Glutamatergic neuron (in vitro differentiated cells): Measurements from ENCODE around the gene MARCKSL1. TPM values are rescaled to one million over a fixed set of nuclear protein-coding genes. Genes with fewer than 3 reads are reported as not detected.
"Not testable (repeated sequence)": the region's sequence is repeated elsewhere in the genome, so short reads cannot be mapped to it uniquely, and the experiment has no call there.

Source experiments
- DNase-seq: peaks from one replicate; pipeline ENCODE4 v3.0.0; 2022
- H3K27ac Mint-ChIP-seq: one replicate; pipeline ENCODE4 v1.8.0; 2020; ENCODE audit warnings: mild to moderate bottlenecking, mixed read lengths, inconsistent platforms; ENCODE audit not compliant: unreplicated experiment
- H3K27me3 Mint-ChIP-seq: one replicate; pipeline ENCODE4 v1.8.0; 2020; ENCODE audit warnings: mild to moderate bottlenecking, moderate library complexity, mixed read lengths, inconsistent platforms; ENCODE audit not compliant: unreplicated experiment
- H3K36me3 Mint-ChIP-seq: one replicate; pipeline ENCODE4 v1.8.0; 2020; ENCODE audit warnings: mild to moderate bottlenecking, mixed read lengths, inconsistent platforms; ENCODE audit not compliant: unreplicated experiment
- H3K4me1 Mint-ChIP-seq: one replicate; pipeline ENCODE4 v1.8.0; 2020; ENCODE audit warnings: mild to moderate bottlenecking, low read depth, mixed read lengths, inconsistent platforms; ENCODE audit not compliant: unreplicated experiment
- H3K4me3 Mint-ChIP-seq: one replicate; pipeline ENCODE4 v1.8.0; 2020; ENCODE audit warnings: mild to moderate bottlenecking, mixed read lengths, inconsistent platforms; ENCODE audit not compliant: unreplicated experiment
- H3K9me3 Mint-ChIP-seq: one replicate; pipeline ENCODE4 v1.8.0; 2020; ENCODE audit warnings: mild to moderate bottlenecking, moderate library complexity, mixed read lengths, inconsistent platforms; ENCODE audit not compliant: unreplicated experiment
- CTCF ChIP-seq: fragments of 200-600 bp; sonication (generic); IDR thresholded peaks from one replicate; pipeline ENCODE4 v1.5.0; 2021; ENCODE audit not compliant: partially characterized antibody, unreplicated experiment
- total RNA-seq: library from RNA; stranded (reverse); fragmentation: NEBNext Ultra II Directional; extraction: Animal tissue kit (Norgen Biotek cat#: 25700); gene quantifications from one replicate; pipeline ENCODE4 v1.2.1, GENCODE V29; 2021; ENCODE audit not compliant: unreplicated experiment

MARCKSL1 gene
- total RNA-seq, 1 donor from 2014 or later: 912 TPM

DNA sequence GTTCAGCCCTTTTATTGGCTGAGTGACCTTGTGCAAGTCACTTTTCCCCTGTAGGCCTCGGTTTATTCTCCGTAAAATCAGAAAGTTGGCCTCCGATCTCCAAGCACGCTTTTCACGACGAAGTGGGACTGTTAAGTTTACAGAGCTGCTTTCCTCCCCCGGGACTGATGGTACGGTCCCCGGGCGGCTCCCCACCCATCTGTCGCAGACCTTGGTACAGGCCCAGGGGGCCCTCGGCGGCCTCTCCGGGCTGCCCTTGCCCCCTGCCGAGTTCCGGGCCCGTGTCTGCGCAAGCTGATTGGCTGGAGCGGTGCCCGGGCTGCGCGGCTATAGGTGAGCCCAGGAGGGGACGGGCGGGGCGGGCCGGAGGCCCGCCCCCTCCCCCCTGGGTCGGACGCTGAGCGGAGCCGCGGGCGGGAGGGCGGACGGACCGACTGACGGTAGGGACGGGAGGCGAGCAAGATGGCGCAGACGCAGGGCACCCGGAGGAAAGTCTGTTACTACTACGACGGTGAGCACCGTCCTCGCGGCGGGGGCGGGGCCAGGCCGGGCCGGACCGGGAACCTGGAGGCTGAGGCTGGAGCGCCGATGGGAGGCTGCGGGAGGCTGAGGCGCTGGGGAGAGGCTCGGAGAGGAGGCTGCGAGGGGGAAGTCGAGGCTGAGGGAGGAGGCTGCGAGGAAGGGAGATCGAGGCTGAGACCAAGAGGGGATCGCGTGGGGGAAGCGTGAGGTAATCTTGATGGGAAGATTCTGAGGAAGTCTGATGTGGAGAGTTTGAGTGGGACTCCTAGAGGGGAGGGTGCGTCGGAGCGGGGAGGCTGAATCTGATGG, 44.1 kb downstream of the MARCKSL1 start, which contains the start of gene HDAC1:
TSS of gene HDAC1 (plus strand) at position 376 of the 831 bp plus-strand sequence. CDS start at position 463, 87 bp downstream.
- H3K4me1 Mint-ChIP-seq: no peaks in the 10 kb centered on the region
- H3K4me3 Mint-ChIP-seq: peak within 1 kb of the TSS; percentile 96
- DNase-seq: peak; percentile 81
- peaks cover 4% of the 10 kb centered on the region for H3K27me3 Mint-ChIP-seq
- H3K27ac Mint-ChIP-seq: peak within 1 kb of the TSS; percentile 79
- peaks cover 4% of the 10 kb centered on the region for H3K9me3 Mint-ChIP-seq
- TF ChIP-seq CTCF: no peak
- no peaks in the 10 kb centered on the region for H3K36me3 Mint-ChIP-seq

DNA sequence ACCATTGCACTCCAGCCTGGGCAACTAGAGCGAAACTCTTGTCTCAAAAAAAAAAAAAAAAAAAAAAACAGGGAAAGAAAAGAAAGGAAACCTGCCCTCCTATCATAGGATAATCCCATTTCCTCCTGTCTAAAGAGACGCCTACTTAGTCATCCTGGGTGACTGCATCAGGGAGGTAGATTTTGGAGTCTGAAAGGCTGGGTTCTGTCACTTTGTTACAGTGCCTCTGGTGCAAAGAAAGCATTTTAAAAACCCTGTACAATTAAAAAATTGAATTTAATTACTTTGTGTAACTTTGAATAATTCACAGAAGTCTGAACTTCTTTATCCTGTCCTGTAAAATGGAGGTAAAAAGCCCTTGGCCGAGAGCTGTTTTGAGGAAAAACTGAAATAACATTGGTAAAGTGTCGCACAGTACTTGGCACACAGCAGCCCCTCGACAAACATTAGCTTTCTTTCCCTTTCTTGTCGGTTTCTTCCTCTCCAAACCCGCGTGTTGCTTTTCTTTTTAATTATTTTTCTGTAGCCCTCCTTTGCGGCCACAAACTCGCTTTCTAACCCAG, 44.8 kb downstream of the MARCKSL1 start:
- H3K4me3 Mint-ChIP-seq: peak overlapping the region; percentile 81
- TF ChIP-seq CTCF: no peak
- H3K36me3 Mint-ChIP-seq: no peaks in the 10 kb centered on the region
- H3K27ac Mint-ChIP-seq: no peak overlapping the region
- DNase-seq: no peak
- H3K4me1 Mint-ChIP-seq: no peaks in the 10 kb centered on the region
- peaks cover 4% of the 10 kb centered on the region for H3K27me3 Mint-ChIP-seq
- H3K9me3 Mint-ChIP-seq: peaks cover 2% of the 10 kb centered on the region

DNA sequence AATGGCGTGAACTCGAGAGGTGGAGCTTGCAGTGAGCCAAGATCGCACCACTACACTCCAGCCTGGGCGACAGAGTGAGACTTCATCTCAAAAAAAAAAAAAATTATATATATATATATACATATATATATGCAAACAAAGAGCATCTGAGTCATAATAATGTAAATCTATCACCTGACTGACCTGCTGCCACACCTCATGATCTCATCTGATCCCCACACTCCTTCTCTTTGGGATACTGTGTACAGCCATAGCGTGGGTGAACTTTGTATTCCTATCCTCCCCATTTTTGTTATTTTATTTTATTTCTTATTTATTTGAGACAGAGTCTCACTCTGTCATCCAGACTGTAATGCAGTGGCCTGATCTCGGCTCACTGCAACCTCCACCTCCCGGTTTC, 46.8 kb downstream of the MARCKSL1 start:
- H3K4me1 Mint-ChIP-seq: no peaks in the 10 kb centered on the region
- TF ChIP-seq CTCF: no peak
- DNase-seq: no peak
- peaks cover 2% of the 10 kb centered on the region for H3K27me3 Mint-ChIP-seq
- no peak overlapping the region for H3K4me3 Mint-ChIP-seq
- H3K9me3 Mint-ChIP-seq: peaks cover 2% of the 10 kb centered on the region
- H3K27ac Mint-ChIP-seq: no peak overlapping the region
- H3K36me3 Mint-ChIP-seq: no peaks in the 10 kb centered on the region

DNA sequence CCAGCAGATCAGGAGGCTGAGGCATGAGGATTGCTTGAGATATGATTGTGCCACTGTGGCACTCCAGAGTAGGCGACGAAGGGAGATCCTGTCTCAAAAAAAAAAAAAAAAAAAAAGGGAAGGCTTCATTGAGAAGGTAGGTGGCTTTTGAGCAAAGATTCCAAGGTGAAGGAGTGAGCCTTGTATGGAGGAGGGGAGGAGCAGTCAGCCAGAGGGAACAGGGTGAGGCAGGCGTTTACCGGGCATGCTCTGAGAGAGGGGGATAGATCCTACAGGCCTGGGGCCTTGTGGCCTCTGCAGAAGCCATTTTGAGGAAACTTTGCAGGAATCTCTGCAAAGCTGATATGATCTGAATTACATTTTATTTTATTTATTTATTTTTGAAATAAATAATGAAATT, 49.3 kb downstream of the MARCKSL1 start:
- TF ChIP-seq CTCF: no peak
- Mint-ChIP-seq H3K27ac (no peak overlapping the region), H3K27me3 (no peaks in the 10 kb centered on the region), H3K4me3 (no peak overlapping the region), H3K4me1 (no peaks in the 10 kb centered on the region), H3K9me3 (no peaks in the 10 kb centered on the region), H3K36me3 (no peaks in the 10 kb centered on the region)
- no peak for DNase-seq

- TF ChIP-seq CTCF: no peak
These were observed 50.4 kb downstream of the MARCKSL1 start for GRCh38 chr1:32285658-32286057.

DNA sequence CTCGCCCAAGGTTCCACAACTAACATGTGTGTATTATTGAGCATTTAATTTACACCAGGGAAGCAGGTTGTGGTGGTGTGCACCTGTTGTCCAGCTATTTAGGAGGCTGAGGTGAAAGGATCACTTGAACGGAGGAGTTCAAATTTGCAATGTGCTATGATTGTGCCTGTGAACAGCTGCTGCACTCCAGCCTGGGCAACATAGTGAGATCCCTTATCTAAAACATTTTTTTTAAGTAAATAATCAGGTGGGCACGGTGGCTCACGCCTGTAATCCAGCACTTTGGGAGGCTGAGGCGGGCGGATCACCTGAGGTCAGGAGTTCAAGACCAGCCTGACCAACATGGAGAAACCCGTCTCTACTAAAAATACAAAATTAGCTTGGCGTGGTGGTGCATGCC, 51.3 kb downstream of the MARCKSL1 start:
- not testable (repeated sequence) for H3K9me3 Mint-ChIP-seq

More at GRCh38 chr1:32285658-32286057, 50.4 kb downstream of the MARCKSL1 start:
- Mint-ChIP-seq H3K4me1 (no peaks in the 10 kb centered on the region), H3K27ac (no peak overlapping the region), H3K4me3 (no peak overlapping the region), H3K9me3 (no peaks in the 10 kb centered on the region), H3K27me3 (no peaks in the 10 kb centered on the region), H3K36me3 (no peaks in the 10 kb centered on the region)
- DNase-seq: no peak

More for the DNA sequence above, 51.3 kb downstream of the MARCKSL1 start:
- not testable (repeated sequence) for H3K27ac Mint-ChIP-seq, H3K4me3 Mint-ChIP-seq, DNase-seq, H3K4me1 Mint-ChIP-seq, H3K36me3 Mint-ChIP-seq, H3K27me3 Mint-ChIP-seq
